HCT116 (cell line): Measurements from ENCODE around the gene SIL1. TPM values are rescaled to one million over a fixed set of nuclear protein-coding genes. Genes with fewer than 3 reads are reported as not detected.

Experiments
- ATAC-seq: fragments of 200-7000 bp; cut with Tn5 transposase; 2 replicates; pipeline ENCODE4 v1.9.1; 2020; ENCODE audit warnings: mild to moderate bottlenecking, moderate library complexity
- BruUV-seq: library from RNA; stranded (reverse); fragments of 400-500 nt; replicated peaks from 2 replicates; lab custom pipeline; 2021; lab: Mats Ljungman, UMichigan
- CTCF ChIA-PET: fragments of 300-600 bp; sonication (Branson Sonifier 250); formaldehyde crosslinking; loops from one replicate; lab custom pipeline; 2021; ENCODE audit warnings: antibody characterized with exemption; lab: Charles Lee
- POLR2A ChIA-PET: fragments of 300-600, 350-600 bp; sonication (Branson Sonifier 250); formaldehyde crosslinking; loops from one replicate; lab custom pipeline; 2021; ENCODE audit warnings: antibody characterized with exemption; lab: Charles Lee
- RAD21 ChIA-PET, 2 experiments: fragments of 300-600 bp; sonication (Branson Sonifier 250); formaldehyde crosslinking; loops; one replicate each; lab custom pipeline; 2023; ENCODE audit warnings: low total read pairs in 2 of 2; ENCODE audit not compliant: uncharacterized antibody in 2 of 2, unreplicated experiment in 2 of 2, low non-redundant PET in 1 of 2; lab: Charles Lee
- DNase-seq: peaks from one replicate; pipeline ENCODE4 v3.0.0-alpha.2; 2010; ENCODE audit warnings: low read depth, low spot score
- H2AFZ ChIP-seq: fragments of 200-600 bp; shearing (Covaris generic), sonication (generic); 2 replicates; pipeline ENCODE4 v1.6.1; 2017; ENCODE audit warnings: low read depth, mixed run types, mixed read lengths, antibody characterized with exemption, low read length; ENCODE audit not compliant: poor library complexity, severe bottlenecking
- H3K27ac ChIP-seq: 2 replicates; pipeline ENCODE4 v1.5.1; 2012; ENCODE audit warnings: low read depth, low read length
- H3K27me3 ChIP-seq: fragments of 200-600 bp; sonication (generic); 2 replicates; pipeline ENCODE4 v1.6.1; 2016; ENCODE audit warnings: mixed run types, low read length, mixed read lengths; ENCODE audit not compliant: insufficient read depth
- H3K36me3 ChIP-seq, 2 experiments: fragments of 200-500 bp in 1 of 2; fragments of 200-600 bp in 1 of 2; sonication (Bioruptor generic) in 1 of 2; sonication (generic) in 1 of 2; 2 replicates each; pipeline versions ENCODE4 v1.5.1 to v1.6.1; 2014 to 2016; ENCODE audit warnings: low read length in 2 of 2, inconsistent platforms in 1 of 2, mixed read lengths in 1 of 2, mixed run types in 1 of 2; ENCODE audit not compliant: insufficient read depth in 2 of 2, control insufficient read depth in 1 of 2
- H3K4me1 ChIP-seq, 2 experiments: fragments of 200-600 bp in 1 of 2; sonication (generic) in 1 of 2; 2 replicates each; pipeline versions ENCODE4 v1.5.1 to v1.6.1; 2012 to 2017; ENCODE audit warnings: low read length in 2 of 2, inconsistent platforms in 1 of 2, mild to moderate bottlenecking in 1 of 2, mixed read lengths in 1 of 2, mixed run types in 1 of 2, moderate library complexity in 1 of 2; ENCODE audit not compliant: insufficient read depth in 2 of 2, control insufficient read depth in 1 of 2
- H3K4me2 ChIP-seq: fragments of 200-600 bp; sonication (generic); 2 replicates; pipeline ENCODE4 v1.6.1; 2017; ENCODE audit warnings: mixed run types, low read length, mixed read lengths
- H3K4me3 ChIP-seq, 2 experiments: fragments of 200-600 bp in 1 of 2; sonication (generic) in 1 of 2; replicated peaks in 1 of 2; 2 replicates each; pipeline ENCODE4 v1.5.1; 2011 to 2016; ENCODE audit warnings: low read length in 2 of 2, control low read depth in 1 of 2, low read depth in 1 of 2, mild to moderate bottlenecking in 1 of 2, mixed read lengths in 1 of 2, mixed run types in 1 of 2
- H3K79me2 ChIP-seq: fragments of 200-600 bp; sonication (generic); 2 replicates; pipeline ENCODE4 v1.6.1; 2017; ENCODE audit warnings: mild to moderate bottlenecking, mixed run types, low read length, moderate library complexity, mixed read lengths; ENCODE audit not compliant: insufficient read depth
- H3K9ac ChIP-seq: fragments of 200-600 bp; sonication (generic); 2 replicates; pipeline ENCODE4 v1.6.1; 2016; ENCODE audit warnings: low read length, mixed read lengths
- H3K9me2 ChIP-seq: fragments of 200-600 bp; sonication (generic), shearing (Covaris generic); 2 replicates; pipeline ENCODE4 v1.6.1; 2017; ENCODE audit warnings: mixed run types, mild to moderate bottlenecking, moderate library complexity; ENCODE audit not compliant: insufficient read depth
- H3K9me3 ChIP-seq, 2 experiments: fragments of 200-500 bp in 1 of 2; fragments of 200-600 bp in 1 of 2; sonication (Bioruptor generic) in 1 of 2; sonication (generic) in 1 of 2; 2 replicates each; pipeline ENCODE4 v1.6.1; 2014 to 2017; ENCODE audit warnings: low read length in 2 of 2, mixed read lengths in 2 of 2, inconsistent platforms in 1 of 2, low read depth in 1 of 2, mild to moderate bottlenecking in 1 of 2, mixed run types in 1 of 2, moderate library complexity in 1 of 2; ENCODE audit not compliant: control insufficient read depth in 1 of 2, insufficient read depth in 1 of 2
- H4K20me1 ChIP-seq: fragments of 200-600 bp; sonication (generic), shearing (Covaris generic); 2 replicates; pipeline ENCODE4 v1.6.1; 2017; ENCODE audit warnings: mixed run types, mild to moderate bottlenecking, moderate library complexity; ENCODE audit not compliant: insufficient read depth
- ELF1 ChIP-seq: IDR thresholded peaks from 2 replicates; pipeline ENCODE4 v1.6.1; 2012; ENCODE audit warnings: low read depth, borderline replicate concordance
- POLR2AphosphoS5 ChIP-seq: IDR thresholded peaks from 2 replicates; pipeline ENCODE4 v1.6.1; 2011; ENCODE audit warnings: mild to moderate bottlenecking, low read depth, low read length, moderate library complexity
- SRF ChIP-seq: IDR thresholded peaks from 2 replicates; pipeline ENCODE4 v1.6.1; 2012; ENCODE audit warnings: low read depth
- TCF7L2 ChIP-seq: IDR thresholded peaks from 2 replicates; pipeline ENCODE4 v1.7.0; 2011; ENCODE audit warnings: borderline replicate concordance, inconsistent platforms; ENCODE audit not compliant: insufficient read depth, insufficient read length; ENCODE audit errors: extremely low read depth
- YY1 ChIP-seq: IDR thresholded peaks from 2 replicates; pipeline ENCODE4 v1.6.1; 2011; ENCODE audit warnings: low read length, low read depth, moderate library complexity, mild to moderate bottlenecking; ENCODE audit not compliant: insufficient replicate concordance; ENCODE audit errors: extremely low read depth
- ZBTB33 ChIP-seq: IDR thresholded peaks from 2 replicates; pipeline ENCODE4 v1.6.1; 2011; ENCODE audit warnings: mild to moderate bottlenecking, low read length, moderate library complexity; ENCODE audit not compliant: insufficient replicate concordance; ENCODE audit errors: extremely low read depth
- intact Hi-C: fragments of 100-400 bp; cut with micrococcal nuclease; formaldehyde crosslinking; loops from 2 replicates; pipeline ENCODE4 v1.10.0; 2022
- total RNA-seq: library from RNA; stranded (reverse); gene quantifications from one replicate; pipeline ENCODE4 v1.2.1, GENCODE V29; 2021; ENCODE audit not compliant: unreplicated experiment

The SIL1 gene
- total RNA-seq, 1 experiment from 2014 or later, result 34.0 TPM

- 0 out of 2 replicates have a peak, but pooled peaks have one; percentile 6 for TF ChIP-seq POLR2AphosphoS5
- TF ChIP-seq TCF7L2, result no peak
- H3K27me3 ChIP-seq, result no peaks in the 10 kb centered on the region
- no peaks in the 10 kb centered on the region for H3K9me2 ChIP-seq
- H3K36me3 ChIP-seq, result peaks cover 7 to 10% of the 10 kb centered on the region in 2 experiments; a peak in 2 of 4 replicates
- H3K4me2 ChIP-seq, result no peak overlapping the region
- H2AFZ ChIP-seq, result no peak overlapping the region
- no peaks in the 10 kb centered on the region; the same call in 1 of the 2 replicates for H3K79me2 ChIP-seq
- ChIA-PET POLR2A (no interaction called here), CTCF (no interaction called here), RAD21 (no interaction called here)
- H3K4me3 ChIP-seq, result no peak overlapping the region
- no peak for DNase-seq
- no TSS peak for BruUV-seq
- H3K27ac ChIP-seq, result no peak overlapping the region
- no peak overlapping the region for H3K9ac ChIP-seq
- no peaks in the 10 kb centered on the region for H4K20me1 ChIP-seq
- H3K4me1 ChIP-seq, result peaks cover 0 to 17% of the 10 kb centered on the region in 2 experiments; a peak in 1 of 4 replicates
- no peaks in the 10 kb centered on the region for H3K9me3 ChIP-seq
- intact Hi-C loops, result no loop called here
- no peak for ATAC-seq
Measured at GRCh38 chr5:138905541-138905940, 292.6 kb downstream of the SIL1 start.

- no peaks in the 10 kb centered on the region for H3K9me3 ChIP-seq
- no peak overlapping the region for H2AFZ ChIP-seq
- H3K27me3 ChIP-seq, result no peaks in the 10 kb centered on the region
- ChIA-PET RAD21 (no interaction called here), POLR2A (no interaction called here), CTCF (no interaction called here)
- no peak overlapping the region for H3K4me2 ChIP-seq
- no TSS peak for BruUV-seq
- peaks cover 7 to 10% of the 10 kb centered on the region in 2 experiments; a peak in 2 of 4 replicates for H3K36me3 ChIP-seq
- no peak overlapping the region for H3K4me3 ChIP-seq
- no peak for DNase-seq
- H3K79me2 ChIP-seq, result no peaks in the 10 kb centered on the region; the same call in 1 of the 2 replicates
- no peaks in the 10 kb centered on the region; the same call in 1 of the 2 replicates for H4K20me1 ChIP-seq
- H3K4me1 ChIP-seq, result peaks cover 0 to 28% of the 10 kb centered on the region in 2 experiments; a peak in 2 of 4 replicates
- no peak for TF ChIP-seq POLR2AphosphoS5
- TF ChIP-seq ELF1, result no peak
- no peak for TF ChIP-seq SRF
- TF ChIP-seq ZBTB33, result no peak
- TF ChIP-seq YY1, result no peak
- TF ChIP-seq, all 23 proteins: peak for 0
- no peak for ATAC-seq
- H3K9ac ChIP-seq, result no peak overlapping the region
- no peak overlapping the region for H3K27ac ChIP-seq
- intact Hi-C loops, result no loop called here
- no peaks in the 10 kb centered on the region for H3K9me2 ChIP-seq
Measured at GRCh38 chr5:138903130-138903775, 294.9 kb downstream of the SIL1 start.
